ENCODE measurements around the gene KRT1. TPM values are rescaled to one million over a fixed set of nuclear protein-coding genes. Genes with fewer than 3 reads are reported as not detected.

KRT1 gene
- total RNA-seq, 1 donor from 2014 or later = not detected

GRCh38 chr12:52684431-52684830 is 4.2 kb upstream of the KRT1 start:
- TF ChIP-seq, protein P1, sequence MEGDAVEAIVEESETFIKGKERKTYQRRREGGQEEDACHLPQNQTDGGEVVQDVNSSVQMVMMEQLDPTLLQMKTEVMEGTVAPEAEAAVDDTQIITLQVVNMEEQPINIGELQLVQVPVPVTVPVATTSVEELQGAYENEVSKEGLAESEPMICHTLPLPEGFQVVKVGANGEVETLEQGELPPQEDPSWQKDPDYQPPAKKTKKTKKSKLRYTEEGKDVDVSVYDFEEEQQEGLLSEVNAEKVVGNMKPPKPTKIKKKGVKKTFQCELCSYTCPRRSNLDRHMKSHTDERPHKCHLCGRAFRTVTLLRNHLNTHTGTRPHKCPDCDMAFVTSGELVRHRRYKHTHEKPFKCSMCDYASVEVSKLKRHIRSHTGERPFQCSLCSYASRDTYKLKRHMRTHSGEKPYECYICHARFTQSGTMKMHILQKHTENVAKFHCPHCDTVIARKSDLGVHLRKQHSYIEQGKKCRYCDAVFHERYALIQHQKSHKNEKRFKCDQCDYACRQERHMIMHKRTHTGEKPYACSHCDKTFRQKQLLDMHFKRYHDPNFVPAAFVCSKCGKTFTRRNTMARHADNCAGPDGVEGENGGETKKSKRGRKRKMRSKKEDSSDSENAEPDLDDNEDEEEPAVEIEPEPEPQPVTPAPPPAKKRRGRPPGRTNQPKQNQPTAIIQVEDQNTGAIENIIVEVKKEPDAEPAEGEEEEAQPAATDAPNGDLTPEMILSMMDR (conservative IDR thresholded peaks at IDR 0.05; ENCODE audit: low read depth, low read length) = no peak
- no peak overlapping the region for H3K4me3 ChIP-seq (ENCODE audit: low read depth, low read length)
- no peak for DNase-seq (ENCODE audit: low read depth)

- no peak overlapping the region for H3K4me3 ChIP-seq (ENCODE audit: low read depth, low read length)
- no peak for DNase-seq (ENCODE audit: low read depth)
- TF ChIP-seq, protein P1 (conservative IDR thresholded peaks at IDR 0.05; ENCODE audit: low read depth, low read length) = no peak
Measured at GRCh38 chr12:52683575-52684300, 3.5 kb upstream of the KRT1 start.

- no peak overlapping the region for H3K4me3 ChIP-seq (ENCODE audit: low read depth, low read length)
- DNase-seq (ENCODE audit: low read depth) = no peak
- TF ChIP-seq, protein P1 (conservative IDR thresholded peaks at IDR 0.05; ENCODE audit: low read depth, low read length) = no peak
Measured at GRCh38 chr12:52682938-52683574, 2.8 kb upstream of the KRT1 start.

DNA sequence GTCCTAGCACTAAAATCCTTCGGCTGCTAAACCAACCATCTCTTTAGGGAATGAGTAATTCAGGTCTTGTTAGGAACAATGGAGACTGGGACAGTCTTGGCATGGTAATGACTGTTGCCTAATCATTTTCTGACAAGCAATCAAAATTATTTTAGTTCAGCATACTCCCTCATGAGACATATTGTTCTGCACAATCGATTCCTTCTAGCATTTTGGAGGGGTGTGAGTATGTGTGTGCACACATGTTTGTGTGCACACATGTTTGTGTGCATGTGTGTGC is 2.1 kb upstream of the KRT1 start:
- TF ChIP-seq, protein P1 (conservative IDR thresholded peaks at IDR 0.05; ENCODE audit: low read depth, low read length) = no peak
- H3K4me3 ChIP-seq (ENCODE audit: low read depth, low read length) = no peak overlapping the region
- no peak for DNase-seq (ENCODE audit: low read depth)

- H3K4me3 ChIP-seq (ENCODE audit: low read depth, low read length) = no peak overlapping the region
- TF ChIP-seq, protein P1 (conservative IDR thresholded peaks at IDR 0.05; ENCODE audit: low read depth, low read length) = no peak
- no peak for DNase-seq (ENCODE audit: low read depth)
Measured at GRCh38 chr12:52681526-52682380, 1.5 kb upstream of the KRT1 start.

DNA sequence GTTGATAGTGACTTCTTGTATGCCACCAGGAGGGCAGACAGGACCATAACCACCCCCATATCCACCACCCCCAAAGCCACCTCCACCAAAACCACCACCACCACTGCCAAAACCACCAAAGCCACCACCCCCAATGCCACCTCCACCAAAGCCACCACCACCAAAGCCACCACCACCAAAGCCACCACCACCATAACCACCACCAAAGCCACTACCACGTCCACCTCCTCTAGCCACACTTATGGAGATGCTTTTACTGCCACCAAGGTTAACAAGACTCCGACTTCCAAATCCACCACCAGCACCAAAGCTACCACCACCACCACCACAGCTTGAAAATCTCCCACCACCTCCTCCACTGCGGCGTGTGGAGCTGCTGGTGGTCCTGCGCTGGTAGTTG is 332 bp downstream of the KRT1 start:
- TF ChIP-seq, protein P1 (conservative IDR thresholded peaks at IDR 0.05; ENCODE audit: low read depth, low read length) = no peak
- H3K4me3 ChIP-seq (ENCODE audit: low read depth, low read length) = no peak overlapping the region

More for the DNA sequence above, 332 bp downstream of the KRT1 start:
- DNase-seq (ENCODE audit: low read depth) = no peak
